Measurements from ENCODE around the gene SMAD9.

GRCh38 chr13:36841391-36841790 is 78.6 kb downstream of the SMAD9 start:
- TF ChIP-seq, protein P1, sequence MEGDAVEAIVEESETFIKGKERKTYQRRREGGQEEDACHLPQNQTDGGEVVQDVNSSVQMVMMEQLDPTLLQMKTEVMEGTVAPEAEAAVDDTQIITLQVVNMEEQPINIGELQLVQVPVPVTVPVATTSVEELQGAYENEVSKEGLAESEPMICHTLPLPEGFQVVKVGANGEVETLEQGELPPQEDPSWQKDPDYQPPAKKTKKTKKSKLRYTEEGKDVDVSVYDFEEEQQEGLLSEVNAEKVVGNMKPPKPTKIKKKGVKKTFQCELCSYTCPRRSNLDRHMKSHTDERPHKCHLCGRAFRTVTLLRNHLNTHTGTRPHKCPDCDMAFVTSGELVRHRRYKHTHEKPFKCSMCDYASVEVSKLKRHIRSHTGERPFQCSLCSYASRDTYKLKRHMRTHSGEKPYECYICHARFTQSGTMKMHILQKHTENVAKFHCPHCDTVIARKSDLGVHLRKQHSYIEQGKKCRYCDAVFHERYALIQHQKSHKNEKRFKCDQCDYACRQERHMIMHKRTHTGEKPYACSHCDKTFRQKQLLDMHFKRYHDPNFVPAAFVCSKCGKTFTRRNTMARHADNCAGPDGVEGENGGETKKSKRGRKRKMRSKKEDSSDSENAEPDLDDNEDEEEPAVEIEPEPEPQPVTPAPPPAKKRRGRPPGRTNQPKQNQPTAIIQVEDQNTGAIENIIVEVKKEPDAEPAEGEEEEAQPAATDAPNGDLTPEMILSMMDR (conservative IDR thresholded peaks at IDR 0.05 in 1 of 2, IDR thresholded peaks at IDR 0.05 in 1 of 2; ENCODE audit: low read depth in 1 of 2, low read length in 2 of 2): peak in 1 of 2 donors; percentile 9
- no peak for TF ChIP-seq EZH2 (IDR thresholded peaks at IDR 0.05; ENCODE audit: low read length, missing control alignments)
